NCI-H2171 treated with DMSO at 0.1 percent for 48 hours (cell line): Measurements from ENCODE around the gene SUCO.
"Not testable (repeated sequence)": the region's sequence is repeated elsewhere in the genome, so short reads cannot be mapped to it uniquely, and the experiment has no call there.

Source experiments
- DNase-seq: peaks from one replicate; lab custom pipeline; 2025; lab: John Stamatoyannopoulos, UW

SUCO gene

DNA sequence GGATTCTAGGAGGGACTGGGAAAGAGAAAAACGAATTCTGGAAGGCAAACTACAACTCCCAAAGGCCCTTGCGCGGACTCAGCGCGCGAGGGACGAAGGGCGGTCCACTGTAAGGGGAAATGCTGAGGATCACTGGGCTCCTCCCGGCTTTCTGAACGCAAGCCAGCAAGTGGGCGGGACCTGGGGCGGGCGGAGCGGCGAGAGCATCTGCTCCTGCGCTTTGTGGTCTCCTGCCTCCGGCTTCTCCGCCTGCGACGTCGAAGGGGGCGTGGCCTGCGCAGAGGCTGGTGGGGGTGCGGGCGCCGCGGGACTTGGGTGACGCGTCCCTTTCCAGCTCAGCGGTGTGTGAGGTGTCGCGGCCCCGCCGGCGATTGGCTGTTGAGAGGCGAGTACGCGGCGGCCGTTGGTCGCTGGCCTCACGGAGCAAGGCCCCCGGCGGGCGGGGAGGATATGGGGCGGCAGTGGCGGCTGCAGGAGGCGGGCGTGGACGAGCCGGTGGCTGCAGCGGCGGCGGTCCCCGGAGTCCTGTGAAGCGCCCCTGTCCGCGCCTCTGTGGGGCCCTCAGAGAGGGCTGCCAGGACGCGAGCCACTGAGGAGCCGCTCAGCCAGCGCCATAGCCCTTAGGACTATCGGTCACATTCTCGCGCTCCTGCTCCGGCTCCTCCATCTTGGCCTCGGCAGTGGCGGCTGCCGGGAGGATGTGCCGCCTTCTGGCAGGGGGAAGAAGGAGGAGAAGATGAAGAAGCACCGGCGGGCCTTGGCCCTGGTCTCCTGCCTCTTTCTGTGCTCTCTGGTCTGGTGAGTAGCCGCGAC lies at the start of gene SUCO:
TSS of gene SUCO (plus strand) at position 451 of the 813 bp plus-strand sequence. CDS start at position 737, 286 bp downstream.
- peak; percentile 98 for DNase-seq

DNA sequence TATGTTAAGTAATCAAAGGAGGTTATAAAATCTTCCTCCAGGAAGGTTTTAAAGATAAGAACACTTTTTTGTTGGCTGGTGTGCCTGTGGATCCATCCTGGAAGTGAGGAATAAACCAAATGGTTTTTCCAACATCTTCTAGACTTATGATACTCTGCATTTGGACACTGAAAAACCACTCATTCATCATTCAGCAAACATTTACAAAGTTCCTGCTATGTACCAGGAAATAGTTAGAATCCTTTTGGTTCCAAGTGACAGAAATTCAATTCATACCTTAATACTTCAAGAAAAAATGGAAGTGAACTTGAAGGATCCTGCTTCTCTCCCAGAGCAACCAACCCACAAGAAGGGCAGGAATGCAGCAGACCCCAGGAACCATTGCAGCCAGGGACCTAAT lies 49.5 kb upstream of the SUCO start:
- no peak for DNase-seq

DNA sequence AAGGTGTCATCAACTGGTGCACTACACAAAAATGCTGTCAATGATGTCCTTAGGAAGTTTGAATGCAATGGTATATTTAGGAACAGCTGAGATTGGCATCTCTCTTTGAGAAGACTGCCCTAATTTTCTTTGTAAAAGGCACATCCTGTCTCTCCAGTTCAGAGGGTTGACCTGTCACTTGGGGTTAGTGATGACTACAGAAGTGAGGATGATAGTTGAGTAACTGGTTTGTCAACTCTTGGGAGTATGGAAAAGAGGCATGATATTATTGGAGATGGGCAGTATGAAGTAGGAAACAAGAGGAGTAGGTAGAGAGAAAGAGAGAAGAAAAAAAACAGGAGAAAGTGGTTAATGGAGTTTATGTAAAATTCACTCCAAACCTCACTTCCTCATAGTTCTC lies 48.7 kb upstream of the SUCO start:
- DNase-seq: no peak

GRCh38 chr1:172485626-172486025 lies 47.3 kb upstream of the SUCO start:
- no peak for DNase-seq

GRCh38 chr1:172486805-172487454 lies 46.0 kb upstream of the SUCO start:
- no peak for DNase-seq

DNA sequence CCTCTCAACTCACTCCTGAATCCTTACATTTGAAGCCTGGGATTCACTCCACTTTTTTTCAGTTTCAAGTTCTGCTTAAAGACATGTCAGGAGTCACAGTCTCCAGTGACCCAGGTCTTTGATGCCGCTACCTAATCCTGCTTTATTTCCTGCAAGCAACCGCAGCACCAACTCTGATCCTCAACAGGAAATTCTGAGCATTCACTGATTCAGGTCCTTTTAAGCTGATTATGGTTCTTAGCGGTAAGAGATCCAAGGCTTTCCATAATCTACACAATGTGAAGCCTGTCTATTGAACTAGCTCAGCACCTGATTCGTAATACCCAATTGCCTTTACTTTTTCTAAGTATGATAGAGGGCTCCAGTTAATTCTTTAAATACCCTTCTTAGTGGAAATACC lies 45.4 kb upstream of the SUCO start:
- no peak for DNase-seq

- DNase-seq: no peak
Observed at GRCh38 chr1:172488393-172488792, 44.6 kb upstream of the SUCO start.

DNA sequence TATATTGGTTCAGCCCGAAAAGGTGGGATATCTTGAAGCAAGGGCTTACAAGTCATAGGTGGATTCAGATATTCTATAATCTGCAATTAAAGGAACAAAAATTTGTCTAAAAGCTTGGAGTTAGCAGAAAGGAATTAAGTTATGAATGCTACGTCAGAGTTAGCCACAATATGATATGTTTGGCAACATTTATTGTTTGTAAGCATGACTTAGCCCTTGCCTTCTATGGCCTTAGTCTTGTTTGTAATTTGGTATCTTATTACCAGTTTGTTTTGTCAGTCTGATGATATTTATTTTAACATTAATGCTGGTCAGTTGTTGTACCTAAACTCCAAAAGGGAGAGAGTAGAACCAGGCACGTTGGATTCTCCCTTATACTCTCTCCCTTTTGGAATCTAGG lies 43.1 kb upstream of the SUCO start:
- DNase-seq: no peak

DNA sequence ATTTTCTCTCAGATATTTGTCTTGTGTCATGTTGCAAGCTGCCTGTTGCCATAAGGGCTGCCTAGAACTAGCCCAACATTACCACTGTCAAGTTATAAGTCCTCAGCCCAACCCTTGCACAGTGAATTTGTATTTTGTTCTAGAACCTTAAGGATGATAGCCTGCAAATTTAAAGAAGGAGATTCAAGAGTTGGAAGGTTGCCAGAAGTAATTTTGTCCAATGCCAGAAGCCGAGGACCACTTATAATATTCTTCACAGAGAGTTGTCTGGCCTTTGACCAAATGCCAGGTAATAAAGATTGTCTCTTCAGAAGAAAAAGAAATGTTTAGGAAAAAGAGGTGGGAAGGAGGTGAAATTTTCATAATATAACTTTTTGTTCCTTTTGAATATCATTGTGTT lies 40.5 kb upstream of the SUCO start:
- DNase-seq: no peak

DNA sequence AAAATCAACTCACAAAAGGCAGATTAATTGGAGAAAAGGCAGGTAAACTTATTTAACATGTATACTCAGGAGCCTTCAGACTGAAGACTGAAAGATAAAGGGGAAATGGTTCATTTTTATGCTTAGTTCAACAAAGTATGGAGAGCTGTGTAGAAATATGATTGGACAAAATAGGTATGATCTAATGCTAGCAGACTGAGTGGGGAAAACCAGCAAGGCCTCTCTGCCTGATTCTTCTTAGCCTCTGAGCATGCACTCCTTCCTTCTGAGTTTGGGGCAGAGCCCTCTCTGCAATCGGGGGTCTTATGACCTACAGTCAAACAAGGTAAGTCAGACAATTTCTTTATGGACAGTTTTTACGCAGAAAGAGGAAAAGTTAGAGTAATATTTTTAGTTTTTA lies 38.8 kb upstream of the SUCO start:
- DNase-seq: no peak

DNA sequence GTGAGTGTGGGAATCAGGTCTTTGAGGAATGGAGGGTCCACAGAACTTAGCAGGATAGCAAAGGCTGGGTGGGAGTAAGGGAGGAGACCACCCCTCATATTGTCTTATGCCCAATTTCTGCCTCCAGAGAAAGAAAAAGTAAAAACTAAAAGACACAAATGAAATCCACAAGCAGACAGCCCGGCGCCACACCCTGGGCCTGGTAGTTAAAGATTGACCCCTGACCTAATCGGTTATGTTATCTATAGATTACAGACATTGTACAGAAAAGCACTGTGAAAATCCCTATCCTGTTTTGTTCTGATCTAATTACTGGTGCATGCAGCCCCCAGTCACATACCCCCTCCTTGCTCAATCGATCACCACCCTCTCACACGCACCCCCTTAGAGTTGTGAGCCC lies 36.8 kb upstream of the SUCO start:
- not testable (repeated sequence) for DNase-seq

DNA sequence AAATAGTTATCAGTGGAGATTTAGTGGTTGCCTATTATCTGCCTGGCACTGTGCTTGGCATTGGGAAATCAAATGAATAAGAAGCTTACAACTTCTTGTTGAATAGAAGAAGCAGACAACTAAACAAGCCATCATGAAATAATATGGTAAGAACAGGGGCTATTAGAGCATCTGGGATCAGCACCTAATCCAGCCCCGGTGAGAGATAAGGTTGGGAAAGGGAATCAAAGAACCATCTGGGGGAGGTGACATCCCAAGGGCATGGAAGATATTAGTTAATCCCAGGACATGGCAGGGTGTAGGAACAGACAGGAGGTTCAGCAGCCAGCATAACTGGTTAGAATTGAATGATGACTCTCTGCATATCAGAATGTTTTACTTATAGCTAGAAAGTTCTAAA lies 36.3 kb upstream of the SUCO start:
- DNase-seq: no peak

DNA sequence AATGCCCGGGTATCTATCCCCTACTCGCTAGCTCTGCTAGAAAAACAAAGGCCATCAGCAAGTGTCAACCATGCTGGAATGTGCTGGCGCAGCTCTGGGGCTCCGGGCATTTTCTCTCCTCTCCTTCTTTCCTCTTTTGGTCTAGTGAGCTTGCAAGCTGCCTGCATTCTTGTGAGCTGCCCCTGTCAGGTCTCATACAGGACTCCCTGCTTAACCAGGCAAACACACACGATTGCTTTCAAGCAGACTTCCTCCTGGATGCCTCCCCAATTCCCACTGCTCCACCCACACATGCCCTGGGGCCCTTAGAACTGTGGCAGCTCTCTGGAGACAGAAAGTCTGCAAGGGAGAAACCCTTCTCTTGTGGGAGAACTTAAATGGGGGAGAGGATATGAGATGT lies 35.7 kb upstream of the SUCO start:
- no peak for DNase-seq

- no peak for DNase-seq
Observed at GRCh38 chr1:172498857-172499256, 34.1 kb upstream of the SUCO start.

- no peak for DNase-seq
Observed at GRCh38 chr1:172499636-172500141, 33.3 kb upstream of the SUCO start.

- DNase-seq: no peak
Observed at GRCh38 chr1:172500207-172500606, 32.7 kb upstream of the SUCO start.

- no peak for DNase-seq
Observed at GRCh38 chr1:172507741-172508140, 25.2 kb upstream of the SUCO start.

DNA sequence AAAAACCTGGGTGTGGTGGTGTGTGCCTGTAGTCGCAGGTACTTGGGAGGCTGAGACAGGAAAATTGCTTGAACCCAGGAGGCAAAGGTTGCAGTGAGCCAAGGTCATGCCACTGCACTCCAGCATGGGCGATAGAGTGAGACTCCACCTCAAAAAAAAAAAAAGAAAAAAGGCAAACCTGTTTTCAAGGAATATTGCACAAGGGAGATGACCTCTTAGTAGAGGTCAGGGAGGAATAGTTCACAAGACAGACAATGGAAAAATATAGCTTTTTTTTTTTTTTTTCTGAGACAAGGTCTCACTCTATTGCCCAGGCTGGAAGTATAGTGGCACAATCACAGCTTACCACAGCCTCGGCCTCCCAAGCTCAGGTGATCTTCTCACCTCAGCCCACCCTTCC lies 22.5 kb upstream of the SUCO start:
- DNase-seq: no peak

DNA sequence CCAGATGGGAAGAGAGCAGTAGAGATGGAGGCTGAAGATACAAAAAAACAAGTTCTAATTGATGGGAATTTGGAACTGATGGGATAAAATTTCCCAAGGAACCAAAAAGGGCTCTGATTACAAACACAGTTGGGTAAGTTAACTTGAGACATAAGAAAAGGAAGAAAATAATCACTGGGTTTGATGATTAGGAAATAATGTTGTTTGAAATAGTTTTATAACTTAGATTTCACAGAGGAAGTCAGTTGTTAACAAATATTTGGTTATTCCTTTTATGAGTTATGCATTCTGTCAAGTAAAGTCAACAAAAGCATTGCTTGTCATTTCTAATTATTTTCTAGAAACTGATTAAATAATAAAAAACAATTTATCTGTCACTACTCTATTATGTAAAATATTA lies 20.4 kb upstream of the SUCO start:
- DNase-seq: no peak

- DNase-seq: no peak
Observed at GRCh38 chr1:172513479-172513878, 19.5 kb upstream of the SUCO start.

DNA sequence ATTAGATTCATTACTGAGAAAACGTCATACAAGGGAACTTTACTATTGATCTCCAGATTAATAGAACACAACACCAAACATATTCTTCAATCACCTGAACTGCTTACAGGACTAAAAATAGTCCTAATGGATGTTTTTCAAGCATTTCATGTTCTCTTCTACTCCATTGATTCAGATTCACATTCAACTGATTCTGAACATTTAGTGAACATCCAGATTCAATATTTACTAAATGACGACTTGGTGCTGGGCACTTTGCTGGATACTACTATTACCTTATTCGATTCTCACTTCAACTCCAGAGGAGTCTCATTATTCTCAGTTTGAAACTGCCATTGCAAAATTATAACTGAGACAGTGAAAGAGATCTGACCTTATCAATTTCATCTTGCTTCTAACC lies 18.8 kb upstream of the SUCO start:
- DNase-seq: no peak

- DNase-seq: no peak
Observed at GRCh38 chr1:172515436-172515835, 17.5 kb upstream of the SUCO start.

- no peak for DNase-seq
Observed at GRCh38 chr1:172515927-172516326, 17.0 kb upstream of the SUCO start.

GRCh38 chr1:172517081-172517480 lies 15.9 kb upstream of the SUCO start:
- DNase-seq: no peak
